Measurements from ENCODE around the gene ERBB3.
"Not testable (repeated sequence)": the region's sequence is repeated elsewhere in the genome, so short reads cannot be mapped to it uniquely, and the experiment has no call there.

- not testable (repeated sequence) for TF ChIP-seq POLR2A (IDR thresholded peaks at IDR 0.05; ENCODE audit: low read depth, low read length); USF2 (IDR thresholded peaks at IDR 0.05; ENCODE audit: low read depth, low read length); CTCF (conservative IDR thresholded peaks at IDR 0.05; ENCODE audit: low read depth, low read length); CEBPB (IDR thresholded peaks at IDR 0.05; ENCODE audit: low read depth, low read length); SMC3 (IDR thresholded peaks at IDR 0.05; ENCODE audit: low read depth, low read length); BHLHE40 (IDR thresholded peaks at IDR 0.05; ENCODE audit: low read depth, low read length); MXI1 (IDR thresholded peaks at IDR 0.05; ENCODE audit: borderline replicate concordance, low read depth, low read length); RAD21 (IDR thresholded peaks at IDR 0.05; ENCODE audit: low read length); MAFK (IDR thresholded peaks at IDR 0.05; ENCODE audit: low read depth, low read length)
These were observed 37.2 kb downstream of the ERBB3 start for GRCh38 chr12:56117082-56117706.

Data from IMR-90 (cell line).